OCI-M2 (cell line): ENCODE results near the gene CARD19.

Source experiments
- DNase-seq: peaks from one replicate; lab custom pipeline; 2025; ENCODE audit not compliant: unreplicated experiment; lab: John Stamatoyannopoulos, UW

CARD19 gene

DNA sequence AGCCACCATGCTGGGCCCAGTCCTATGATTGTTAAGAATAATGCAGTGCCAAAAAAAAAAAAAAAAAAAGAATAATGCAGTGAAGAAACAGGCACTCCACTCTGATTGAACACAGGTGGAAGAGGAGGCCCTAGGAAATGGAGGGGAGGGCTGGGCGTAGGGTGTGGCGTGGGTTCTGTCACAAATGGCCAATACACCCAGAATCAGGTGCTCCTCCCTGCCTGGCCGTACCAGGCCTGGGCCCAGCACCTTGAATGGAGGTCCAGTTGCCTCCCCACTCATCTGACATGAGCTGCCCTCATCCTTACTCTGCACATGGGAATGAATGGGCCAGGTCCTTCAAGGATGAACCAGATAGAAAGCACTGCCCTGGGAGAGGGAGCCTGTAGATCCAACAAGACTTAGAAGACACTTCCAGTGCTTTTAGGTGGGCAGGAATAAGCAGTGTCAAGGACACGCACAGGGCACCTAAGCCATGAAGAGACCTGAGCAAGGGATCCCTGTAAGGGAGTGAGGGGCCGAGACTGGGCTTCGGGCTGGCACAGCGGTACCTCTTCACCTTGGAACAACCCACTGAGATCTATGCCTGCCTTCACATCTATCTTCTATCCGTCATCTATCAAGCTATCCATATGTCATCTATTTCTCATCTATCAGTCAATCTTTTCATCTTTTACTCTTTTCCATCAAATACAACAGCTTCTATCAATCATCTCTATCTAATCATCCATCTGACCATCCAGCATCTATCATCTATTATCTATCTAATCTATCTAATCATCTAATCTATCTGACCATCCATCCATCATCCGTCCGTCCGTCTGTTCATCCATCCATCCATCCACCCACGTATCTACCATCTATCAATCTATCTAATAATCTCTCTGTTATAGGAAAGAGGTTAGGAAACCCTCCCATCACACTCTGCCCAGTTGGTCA, 22.2 kb downstream of the CARD19 start:
- no peak for DNase-seq

GRCh38 chr9:93118863-93119702, 23.1 kb downstream of the CARD19 start:
- no peak for DNase-seq

GRCh38 chr9:93119703-93119952, 23.6 kb downstream of the CARD19 start:
- DNase-seq: no peak

DNA sequence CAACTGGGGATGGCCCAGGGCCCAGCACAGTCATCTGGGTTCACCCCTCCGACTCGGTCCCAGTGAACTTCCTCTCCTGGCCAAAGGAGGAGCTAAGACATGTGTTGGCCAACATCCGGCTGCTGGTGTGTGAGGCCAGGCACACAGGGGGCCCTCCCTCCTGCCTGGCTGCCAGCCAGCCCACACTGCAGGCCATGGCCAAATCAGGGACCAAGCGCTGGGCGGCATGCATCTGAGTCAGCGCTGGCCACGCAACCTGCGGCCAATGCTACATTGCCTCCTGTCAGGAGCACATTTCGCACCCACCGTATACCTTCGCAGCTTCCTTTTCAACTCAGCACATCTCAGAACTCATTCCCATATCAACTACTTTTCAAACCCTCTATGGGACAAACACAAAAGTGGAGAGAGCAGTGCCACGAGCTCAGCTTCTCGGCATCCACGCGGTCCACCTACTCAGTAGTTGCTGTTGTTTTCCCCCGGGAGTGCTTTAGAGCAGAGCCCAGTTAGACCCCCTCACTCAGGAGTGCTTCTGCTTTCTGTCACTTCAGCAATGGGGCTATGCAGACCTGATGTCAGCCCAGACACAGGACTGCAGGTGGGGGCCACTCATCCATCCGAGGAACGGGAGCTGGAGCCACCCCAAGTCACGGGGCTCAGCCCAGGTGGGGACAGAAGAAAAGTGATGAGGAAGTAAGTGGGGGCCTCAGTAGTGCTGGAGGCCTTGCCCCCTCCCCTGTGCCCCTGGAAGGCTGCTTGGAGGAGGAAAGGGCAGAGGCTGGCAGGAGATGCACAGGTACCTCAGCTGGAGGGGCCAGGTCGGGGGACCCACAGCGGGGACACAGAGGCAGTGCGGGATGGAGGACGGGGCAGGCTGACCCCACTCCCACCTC, 24.2 kb downstream of the CARD19 start:
- DNase-seq: no peak

- no peak for DNase-seq
These were observed 24.9 kb downstream of the CARD19 start for GRCh38 chr9:93120846-93121315.

DNA sequence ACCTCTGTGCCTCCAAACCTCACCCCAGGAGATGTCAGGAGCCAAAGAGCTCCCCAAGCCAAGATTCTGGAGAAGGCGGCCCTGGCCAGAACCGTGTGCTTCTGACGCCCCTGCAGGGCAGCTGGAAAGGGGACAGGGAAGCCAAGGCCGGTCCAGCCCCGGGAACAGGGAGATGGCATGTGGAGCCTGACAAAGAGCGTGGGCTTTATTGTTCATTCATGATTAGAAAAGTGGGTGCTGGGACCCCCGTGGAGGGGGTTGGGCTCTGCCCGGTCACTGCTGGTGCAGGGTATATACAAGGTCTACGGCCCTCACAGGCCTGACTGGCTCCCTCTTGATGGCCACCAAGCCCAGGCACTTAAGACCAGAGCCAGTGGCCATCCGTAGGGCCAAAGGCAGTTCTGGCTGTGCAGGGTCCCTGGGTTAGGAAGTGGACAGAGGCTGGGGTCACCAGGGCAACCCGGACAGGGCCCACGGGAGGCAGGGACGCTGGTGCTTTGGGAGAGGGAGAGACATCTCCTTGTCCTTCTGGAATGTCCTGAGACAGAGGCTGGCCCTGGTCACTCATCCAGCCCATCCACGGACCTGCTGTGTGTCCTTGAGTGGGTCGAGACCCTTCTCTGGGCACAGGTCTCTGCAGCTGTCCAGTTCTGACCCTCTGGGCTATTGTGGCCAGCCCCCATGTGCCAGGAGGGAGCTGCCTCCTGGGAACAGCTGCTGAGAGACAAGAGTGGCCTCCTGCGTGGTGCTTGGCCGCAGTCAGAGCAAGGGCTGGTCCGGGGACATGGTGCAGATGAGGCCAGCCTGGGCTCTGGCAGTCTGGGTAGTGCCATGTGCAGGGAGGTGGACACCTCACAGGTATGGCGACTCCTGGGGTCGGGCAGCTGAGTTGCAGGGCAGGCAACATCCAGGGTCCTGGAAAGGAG, 25.6 kb downstream of the CARD19 start:
- no peak for DNase-seq

DNA sequence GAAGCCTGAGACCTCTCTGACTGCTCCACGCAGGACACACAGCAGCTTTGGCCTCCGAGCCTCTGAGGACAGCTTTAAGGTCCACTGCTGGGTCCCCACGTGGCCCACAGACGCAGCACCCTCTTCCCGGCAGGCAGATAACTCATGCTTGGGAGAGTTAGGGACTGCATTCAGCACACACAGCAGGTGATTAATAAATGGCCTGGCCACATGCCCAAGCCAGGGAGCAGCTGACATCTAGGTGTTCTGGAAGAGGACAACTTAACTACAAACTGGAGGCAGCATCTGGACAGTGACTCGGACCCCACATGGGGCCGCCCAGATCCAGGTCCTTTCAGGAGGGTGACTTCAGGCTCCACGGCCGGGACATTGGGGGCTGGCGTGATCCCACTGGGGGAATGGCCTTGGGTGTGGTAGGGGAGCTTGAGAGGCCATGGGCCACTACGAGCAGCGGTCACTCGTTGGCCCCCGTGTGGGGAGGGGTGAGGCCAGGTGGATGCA, 26.8 kb downstream of the CARD19 start:
- DNase-seq: no peak

DNA sequence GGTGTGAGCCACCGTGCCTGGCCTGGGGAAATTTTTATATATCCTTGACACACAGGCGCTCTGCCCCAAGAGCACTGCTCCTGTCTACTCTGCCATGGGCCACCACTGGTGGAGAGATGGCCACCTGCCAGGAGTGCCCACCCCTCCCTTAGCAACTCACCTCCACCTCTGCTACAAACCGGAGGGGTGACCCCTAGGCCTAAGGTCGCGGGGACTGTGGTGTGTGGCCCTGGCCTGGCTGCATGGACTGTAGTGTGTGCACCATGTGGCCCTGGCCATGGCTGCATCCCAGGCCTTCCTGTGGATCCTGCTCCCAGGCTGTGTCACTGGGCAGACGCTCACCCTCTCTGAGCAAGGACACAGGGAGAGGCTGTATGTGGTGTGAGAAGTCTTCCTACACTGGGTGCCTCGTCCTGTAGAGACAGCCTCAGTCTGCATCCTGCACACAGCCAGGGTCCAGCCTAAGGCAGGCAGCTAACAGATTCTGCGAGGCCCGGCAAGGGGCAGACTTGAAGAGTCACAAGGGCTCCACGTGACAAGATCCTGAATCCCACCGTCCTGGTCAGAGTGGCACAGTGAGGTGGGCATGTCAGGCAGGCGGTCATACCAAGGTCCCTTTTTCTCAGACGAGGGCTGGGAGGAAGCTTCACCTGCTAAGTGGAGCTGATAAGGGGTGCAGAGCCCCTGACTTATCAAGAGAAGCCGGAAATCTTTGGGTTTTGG, 27.7 kb downstream of the CARD19 start:
- no peak for DNase-seq

- DNase-seq: no peak
These were observed 28.8 kb downstream of the CARD19 start for GRCh38 chr9:93124793-93125192.

DNA sequence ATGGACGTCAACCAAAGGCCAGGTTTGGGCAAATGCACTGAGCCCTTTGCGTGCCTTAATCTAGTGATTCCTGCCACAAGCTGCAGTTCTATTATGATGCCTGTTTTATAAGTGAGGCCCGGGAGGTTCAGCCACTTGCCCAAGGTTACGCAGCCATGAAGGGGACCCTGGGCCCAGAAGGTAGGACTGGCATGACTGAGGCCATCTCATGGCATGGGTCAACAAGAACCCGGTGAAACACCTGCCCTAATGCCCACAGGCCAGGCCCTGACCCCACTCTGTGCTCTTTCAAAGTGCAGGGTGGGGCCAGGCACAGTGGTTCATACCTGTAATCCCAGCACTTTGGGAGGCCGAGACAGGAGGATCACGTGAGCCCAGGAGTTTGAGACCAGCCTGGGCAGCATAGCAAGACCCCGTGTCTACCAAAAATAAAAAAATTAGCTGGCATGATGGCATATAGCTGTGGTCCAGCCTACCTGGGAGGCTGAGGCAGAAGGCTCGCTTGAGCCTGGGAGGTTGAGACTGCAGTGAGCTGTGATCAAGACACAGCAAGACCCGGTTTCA, 29.4 kb downstream of the CARD19 start:
- no peak for DNase-seq

DNA sequence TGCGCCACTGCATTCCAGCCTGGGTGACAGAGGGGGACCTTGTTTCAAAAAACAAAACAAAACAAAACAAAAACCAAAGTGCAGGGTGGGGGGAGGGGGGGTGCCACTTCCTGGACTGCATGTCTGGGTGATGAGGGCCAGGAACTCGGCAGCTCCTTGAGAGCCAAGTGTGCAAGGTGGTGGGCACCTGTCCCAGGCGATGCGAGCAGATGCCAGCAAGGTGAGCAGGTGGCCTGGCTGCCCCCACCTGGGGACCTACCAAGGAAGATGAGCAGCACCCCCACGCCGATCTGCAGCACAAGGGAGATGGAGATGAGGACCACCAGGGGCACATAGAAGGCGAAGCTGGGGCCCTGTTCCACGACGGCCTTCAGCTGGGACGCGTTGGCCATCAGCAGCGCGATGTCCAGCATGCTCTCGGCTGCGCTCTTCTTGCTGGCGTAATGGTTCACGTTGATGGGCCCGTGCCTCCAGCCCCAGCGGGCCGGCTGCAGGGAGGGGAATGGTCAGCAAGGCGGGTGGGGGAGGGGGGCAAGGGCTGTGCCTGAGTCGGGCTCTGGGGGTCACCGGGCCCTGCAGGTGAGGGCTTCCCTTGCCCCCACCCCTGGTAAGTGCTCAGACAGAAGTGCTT, 30.2 kb downstream of the CARD19 start:
- no peak for DNase-seq

- DNase-seq: no peak
These were observed 30.9 kb downstream of the CARD19 start for GRCh38 chr9:93126825-93127368.

DNA sequence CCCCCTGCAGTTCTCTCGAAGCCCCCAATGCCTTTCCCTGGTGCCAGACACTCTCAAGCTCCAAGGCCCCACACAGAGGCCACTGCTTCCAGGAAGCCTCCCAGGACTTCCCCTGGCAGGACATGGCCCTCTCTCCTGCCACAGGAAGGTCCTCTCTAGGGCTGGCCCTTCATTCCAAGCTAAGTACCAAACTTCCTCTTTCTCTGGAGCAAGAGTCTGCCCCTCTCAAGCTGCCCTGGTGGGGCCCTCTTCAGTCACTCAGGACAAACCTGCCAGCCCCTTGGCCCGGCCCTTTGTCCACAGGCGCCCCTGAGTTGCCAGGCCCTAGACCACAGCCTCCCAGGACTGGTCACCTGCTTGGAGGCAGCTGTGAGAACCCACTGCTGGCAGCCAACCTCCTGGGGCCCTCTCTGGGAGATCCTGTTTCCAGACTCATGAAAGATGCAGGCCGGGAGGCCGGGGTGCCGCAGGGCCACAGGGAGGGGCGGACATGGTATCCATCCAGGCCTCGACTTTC, 31.4 kb downstream of the CARD19 start:
- no peak for DNase-seq

DNA sequence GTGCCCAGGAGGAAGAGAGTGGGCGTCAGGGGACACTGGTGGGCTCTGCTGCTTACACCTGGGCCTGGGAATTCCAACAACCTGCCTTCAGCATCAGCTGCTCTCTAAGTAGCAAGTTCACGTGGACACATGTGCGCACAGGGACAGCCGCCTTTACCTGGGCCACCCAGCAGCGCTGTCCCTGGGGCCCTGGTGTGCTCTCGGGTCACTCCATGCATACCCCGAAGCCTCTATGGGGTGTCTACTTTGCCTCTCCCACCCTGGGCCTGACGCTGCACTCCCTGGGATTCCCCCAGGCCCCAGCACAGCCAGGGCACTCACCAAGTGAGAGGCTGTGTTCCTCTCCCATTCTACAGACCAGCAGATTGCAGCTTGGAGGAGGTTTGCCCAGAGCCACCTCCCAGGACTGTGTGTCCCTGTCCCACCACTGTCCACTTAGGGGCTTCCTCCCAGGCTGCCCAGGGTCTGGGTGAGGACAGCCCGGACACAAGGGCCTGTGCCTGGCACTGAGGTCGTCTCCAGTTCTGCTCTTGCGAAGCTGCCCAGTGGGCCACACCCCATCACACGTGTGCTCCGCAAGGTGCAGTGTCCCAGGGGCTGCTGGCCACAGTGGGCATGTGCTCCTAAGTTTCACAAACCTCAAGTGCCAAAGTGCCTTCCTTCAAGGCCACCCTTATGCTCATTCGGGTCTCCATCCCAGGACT, 32.1 kb downstream of the CARD19 start:
- no peak for DNase-seq

GRCh38 chr9:93128715-93129224, 32.8 kb downstream of the CARD19 start:
- no peak for DNase-seq

- no peak for DNase-seq
These were observed 33.3 kb downstream of the CARD19 start for GRCh38 chr9:93129286-93129685.
